Suprapubic skin (tissue), 4 donors: ENCODE results near the gene NEK6.

Source experiments
- CTCF ChIP-seq, 2 donors: fragments of 200-600 bp in 1 of 2; fragments of 450-650 bp in 1 of 2; sonication (generic) in 1 of 2; IDR thresholded peaks; one replicate each; pipeline ENCODE4 v1.5.1; 2016 to 2019; ENCODE audit warnings: antibody characterized with exemption in 2 of 2, mild to moderate bottlenecking in 1 of 2, moderate library complexity in 1 of 2
- EP300 ChIP-seq: sonication (generic); formaldehyde crosslinking; IDR thresholded peaks from one replicate; pipeline ENCODE4 v1.6.1; 2017; ENCODE audit warnings: antibody characterized with exemption
- POLR2A ChIP-seq, 2 donors: fragments of 450-650 bp; IDR thresholded peaks; one replicate each; pipeline ENCODE4 v1.6.1; 2017; ENCODE audit warnings: antibody characterized with exemption in 2 of 2, mild to moderate bottlenecking in 2 of 2, moderate library complexity in 2 of 2
- POLR2AphosphoS5 ChIP-seq, 3 donors: sonication (generic); formaldehyde crosslinking; IDR thresholded peaks; one replicate each; pipeline ENCODE4 v1.6.1; 2017; ENCODE audit warnings: antibody characterized with exemption in 3 of 3

- TF ChIP-seq POLR2AphosphoS5 (IDR thresholded peaks at IDR 0.05) (no peak), EP300 (no peak), CTCF (IDR thresholded peaks at IDR 0.05) (no peak), POLR2A (IDR thresholded peaks at IDR 0.05) (no peak)
Observed at GRCh38 chr9:124329206-124329792, 71.5 kb downstream of the NEK6 start.
